HG03175 (cell line): Measurements from ENCODE around the gene CEP85.
"Not testable (repeated sequence)": the region's sequence is repeated elsewhere in the genome, so short reads cannot be mapped to it uniquely, and the experiment has no call there.

Experiments used
- ATAC-seq: cut with Tn5 transposase; IDR thresholded peaks from one replicate; pipeline ENCODE4 v1.9.1; 2021; ENCODE audit warnings: mild to moderate bottlenecking, moderate library complexity; ENCODE audit not compliant: unreplicated experiment

The CEP85 gene

DNA sequence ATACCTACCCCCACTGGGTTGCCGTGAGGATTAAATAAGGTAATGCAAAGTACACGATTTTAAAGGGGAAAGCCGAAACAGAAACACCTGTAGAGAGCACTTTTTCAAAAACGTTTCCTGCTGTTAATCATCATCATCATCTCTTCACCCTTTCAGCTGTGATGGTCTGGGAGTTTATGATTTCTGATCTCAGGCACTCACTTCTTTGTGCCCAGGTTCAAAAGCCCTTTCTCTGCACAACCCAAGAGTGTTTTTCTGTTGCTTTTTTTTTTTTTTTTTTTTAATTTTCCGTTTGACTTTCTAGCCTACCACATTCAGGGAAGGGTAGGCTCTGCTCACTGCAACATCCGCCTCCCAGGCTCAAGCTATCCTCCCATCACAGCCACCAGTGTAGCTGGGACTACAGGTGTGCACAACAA is 73.4 kb downstream of the CEP85 start:
- ATAC-seq: no peak

GRCh38 chr1:26307966-26308899 is 74.2 kb downstream of the CEP85 start:
- ATAC-seq: not testable (repeated sequence)

- ATAC-seq: no peak
Observed at GRCh38 chr1:26314501-26314900, 80.5 kb downstream of the CEP85 start.

DNA sequence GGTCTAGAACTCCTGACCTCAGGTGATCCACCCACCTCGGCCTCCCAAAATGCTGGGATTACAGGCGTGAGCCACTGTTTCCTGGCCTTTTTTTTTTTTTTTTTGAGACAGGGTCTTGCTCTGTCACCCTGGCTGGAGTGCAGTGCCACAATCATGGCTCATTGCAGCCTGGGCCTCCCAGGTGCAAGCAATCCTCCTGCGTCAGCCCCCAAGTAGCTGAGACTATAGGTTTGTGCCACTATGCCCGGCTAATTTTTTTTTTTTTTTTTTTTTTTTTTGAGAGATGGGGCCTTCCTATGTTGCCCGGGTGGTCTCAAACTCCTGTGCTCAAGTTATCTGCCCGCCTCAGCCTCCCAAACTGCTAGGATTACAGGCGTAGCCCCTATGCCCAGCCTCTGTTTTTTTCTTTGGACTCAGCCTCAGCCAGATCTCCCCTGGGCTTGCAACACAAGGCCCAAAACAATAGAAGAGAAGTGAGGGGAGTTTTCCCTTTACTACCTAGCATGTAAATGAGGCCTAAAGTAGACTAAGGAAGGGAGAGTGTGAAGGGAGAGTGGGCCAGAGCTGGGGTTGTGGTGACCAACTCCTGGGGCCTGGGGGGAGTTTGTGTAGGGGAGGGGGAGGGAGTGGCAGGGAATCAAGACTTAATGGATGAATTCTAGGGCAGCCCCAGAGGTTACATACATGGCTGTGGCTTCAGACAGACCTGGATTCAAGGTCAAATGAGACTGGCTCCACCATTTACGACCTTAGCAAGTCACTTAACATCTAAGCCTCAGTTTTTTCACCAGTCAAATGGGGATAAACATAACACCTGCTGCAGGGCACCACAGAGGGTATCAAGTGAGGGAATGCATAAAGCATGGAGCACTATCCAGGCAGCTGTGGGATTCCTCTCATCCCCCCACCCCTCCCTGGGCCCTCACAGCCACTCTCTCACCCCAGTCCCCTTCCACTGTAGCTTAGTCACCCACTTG is 82.2 kb downstream of the CEP85 start:
- no peak for ATAC-seq

GRCh38 chr1:26317146-26317545 is 83.1 kb downstream of the CEP85 start:
- ATAC-seq: no peak

GRCh38 chr1:26317612-26318337 is 83.8 kb downstream of the CEP85 start, which contains the start of gene CD52:
CD52 (plus strand) TSS chr1:26317958; CDS start chr1:26318018, 60 bp downstream.
- peak; percentile 40 for ATAC-seq

DNA sequence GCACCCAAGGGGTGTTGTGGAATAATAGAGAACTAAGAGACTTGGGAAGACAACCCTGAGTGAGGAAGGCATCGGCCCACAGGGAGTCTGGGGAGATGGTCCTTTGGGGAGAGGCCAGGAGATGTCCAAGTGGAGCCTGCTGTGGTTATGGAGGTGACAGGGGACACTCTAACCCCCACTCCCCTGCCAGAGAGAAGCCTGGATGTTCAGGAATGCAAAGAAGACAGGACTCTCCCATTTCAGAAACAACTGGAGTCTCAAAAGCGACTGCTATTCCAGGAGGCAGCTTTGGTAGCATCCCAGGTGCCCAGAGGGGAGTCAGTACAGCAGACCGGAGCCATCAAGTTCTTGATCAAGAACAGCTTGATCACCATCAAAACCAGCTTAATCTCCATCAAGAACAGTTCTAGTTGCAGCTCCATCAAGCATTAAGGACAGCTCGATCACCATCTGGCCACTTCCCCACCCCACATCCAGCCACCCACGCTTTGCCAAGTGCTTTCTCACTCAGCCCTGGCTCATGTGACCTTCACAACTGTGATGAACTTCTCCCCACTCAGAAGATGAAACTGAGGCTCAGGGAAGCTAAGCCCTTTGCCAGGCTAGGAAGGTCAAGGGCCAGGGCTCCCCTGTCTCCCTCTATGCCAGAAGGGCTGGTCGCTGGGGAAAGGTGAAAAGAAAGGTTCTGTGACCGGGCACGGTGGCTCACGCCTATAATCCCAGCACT is 84.5 kb downstream of the CEP85 start:
- ATAC-seq: no peak

DNA sequence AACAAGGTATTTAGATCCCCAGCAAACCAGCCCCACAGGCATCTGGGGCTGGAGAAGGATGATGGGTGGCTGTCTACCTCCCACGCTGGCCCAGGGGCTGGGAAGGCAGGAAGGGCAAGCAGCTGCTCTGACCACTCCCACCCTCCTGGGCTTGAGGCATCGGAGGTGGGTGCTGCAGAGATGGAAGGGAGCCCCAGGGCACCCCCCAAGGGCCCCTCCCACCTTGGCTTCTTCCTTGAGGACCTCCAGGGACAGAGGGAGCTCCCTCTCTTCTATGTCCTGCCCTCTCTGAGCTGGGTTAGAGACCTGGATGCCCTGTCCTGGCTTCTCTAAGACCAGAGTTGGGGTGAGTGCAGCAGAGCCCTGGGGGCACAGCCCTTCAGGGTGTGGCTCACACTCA is 86.9 kb downstream of the CEP85 start:
- ATAC-seq: no peak

DNA sequence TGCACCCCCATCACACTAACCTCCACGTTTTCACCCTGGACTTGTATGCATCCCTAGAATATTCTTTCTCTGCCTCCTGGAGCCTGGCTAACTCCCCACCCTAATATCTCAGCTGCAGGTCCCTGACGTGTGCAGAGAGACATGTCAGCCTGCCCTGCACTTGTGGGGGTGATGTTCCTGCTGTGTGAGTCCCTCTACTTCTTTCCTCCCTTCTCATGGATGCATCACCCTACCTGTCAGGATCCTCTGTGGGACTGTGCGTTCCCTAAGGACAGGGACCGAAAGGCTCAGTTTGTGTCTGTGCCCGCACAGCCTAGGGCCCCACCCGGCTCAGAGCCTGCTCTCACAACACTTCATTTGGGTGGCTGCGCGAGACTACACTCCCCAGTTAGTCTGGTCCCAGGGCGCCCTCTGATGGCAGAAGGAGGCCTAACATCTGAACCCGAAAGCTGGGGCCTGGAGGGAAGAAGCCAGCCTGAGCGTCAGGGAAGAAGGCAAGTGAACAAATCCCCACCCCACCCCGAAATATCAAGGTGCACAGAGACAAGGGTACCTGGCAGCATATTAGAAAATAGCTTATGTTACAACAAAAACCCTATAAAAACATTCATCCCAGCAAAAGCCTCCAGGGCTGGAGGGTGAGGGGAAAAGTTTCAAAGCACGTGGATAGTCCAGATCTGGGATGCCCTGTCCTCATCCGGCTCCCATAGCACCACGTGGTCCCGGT is 87.5 kb downstream of the CEP85 start:
- ATAC-seq: no peak

- ATAC-seq: no peak
Observed at GRCh38 chr1:26322042-26322331, 88.0 kb downstream of the CEP85 start.

DNA sequence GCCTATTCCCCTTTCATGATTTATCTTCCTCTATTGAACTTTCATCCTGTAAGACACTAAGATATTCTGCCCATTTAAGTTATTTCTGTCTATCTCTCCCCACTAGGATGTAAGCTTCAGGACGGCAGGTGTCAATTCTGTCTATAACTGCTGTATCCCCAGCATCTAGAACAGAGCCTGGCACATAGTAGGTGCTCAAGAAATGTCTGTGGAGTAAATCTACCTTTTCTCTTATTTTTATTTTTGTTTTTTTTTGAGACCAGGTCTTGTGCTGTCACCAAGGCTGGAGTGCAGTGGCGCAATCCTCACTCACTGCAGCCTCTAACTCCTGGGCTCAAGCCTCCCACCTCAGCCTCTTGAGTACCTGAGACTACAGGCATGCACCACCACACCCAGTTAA is 89.4 kb downstream of the CEP85 start:
- ATAC-seq: no peak

DNA sequence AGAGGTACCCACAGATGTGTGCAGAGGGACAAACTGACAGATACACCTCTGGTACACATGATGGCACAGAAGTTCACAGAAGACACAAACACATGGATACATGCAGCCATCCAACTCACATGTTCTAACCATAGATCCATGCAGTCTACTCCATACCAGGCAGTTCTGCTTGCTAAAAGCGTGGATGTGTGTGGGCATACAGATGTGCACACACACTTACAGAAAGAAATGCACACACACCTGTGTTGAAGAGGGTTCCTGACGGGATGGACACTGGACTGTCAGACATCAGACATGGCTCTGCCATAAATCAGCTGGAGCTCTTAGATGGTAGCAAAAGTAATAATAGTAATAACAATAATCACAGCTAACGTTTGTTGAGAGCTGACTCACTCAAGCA is 90.5 kb downstream of the CEP85 start:
- ATAC-seq: no peak

DNA sequence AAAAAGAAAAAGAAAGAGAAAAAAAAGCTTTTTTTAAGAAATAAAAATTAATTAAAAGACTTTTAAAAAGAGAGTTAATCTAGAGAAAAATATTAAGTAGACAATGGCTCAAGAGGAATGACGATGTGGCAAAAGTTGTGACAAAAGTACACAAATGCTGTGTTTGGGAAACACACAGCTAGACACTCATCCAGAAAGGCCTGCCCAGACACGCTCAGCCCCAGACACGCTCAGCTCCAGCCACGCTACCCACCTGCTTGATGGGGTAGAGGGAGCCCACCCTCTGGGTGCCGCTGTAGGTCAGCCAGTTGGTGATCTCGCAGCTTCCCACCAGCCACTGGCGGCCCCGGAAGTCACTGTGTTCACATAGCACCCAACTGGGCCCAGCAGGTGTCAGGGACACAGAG is 94.0 kb downstream of the CEP85 start:
- ATAC-seq: no peak
